Type B pancreatic cell (in vitro differentiated cells): ENCODE results near the gene LIN7B. TPM values are rescaled to one million over a fixed set of nuclear protein-coding genes. Genes with fewer than 3 reads are reported as not detected.
A peak's percentile ranks its signal among the peaks of the same experiment; 100 is the strongest.

Source experiments
- DNase-seq: peaks from one replicate; pipeline ENCODE4 v3.0.0; 2021; ENCODE audit warnings: mixed read lengths; ENCODE audit not compliant: unreplicated experiment; ENCODE audit errors: extremely low spot score
- H3K27ac Mint-ChIP-seq: 2 replicates; pipeline ENCODE4 v1.8.0; 2021; ENCODE audit warnings: mild to moderate bottlenecking, mixed read lengths
- H3K27me3 Mint-ChIP-seq: 2 replicates; pipeline ENCODE4 v1.8.0; 2021; ENCODE audit warnings: mixed read lengths
- H3K36me3 Mint-ChIP-seq: 2 replicates; pipeline ENCODE4 v1.8.0; 2021; ENCODE audit warnings: mixed read lengths
- H3K4me1 Mint-ChIP-seq: one replicate; pipeline ENCODE4 v1.8.0; 2021; ENCODE audit warnings: mixed read lengths; ENCODE audit not compliant: unreplicated experiment
- H3K4me3 Mint-ChIP-seq: 2 replicates; pipeline ENCODE4 v1.8.0; 2021; ENCODE audit warnings: mild to moderate bottlenecking, mixed read lengths
- H3K9me3 Mint-ChIP-seq: 2 replicates; pipeline ENCODE4 v1.8.0; 2021; ENCODE audit warnings: mixed read lengths
- CTCF ChIP-seq: fragments of 200-600 bp; sonication (generic); conservative IDR thresholded peaks from 2 replicates; pipeline ENCODE4 v1.5.0; 2021; ENCODE audit warnings: antibody characterized with exemption, mild to moderate bottlenecking
- long read RNA-seq: library from polyadenylated mRNA; unstranded; transcript quantifications from one replicate; pipeline ENCODE4 v2.0.0, GENCODE V29; 2020
- total RNA-seq: library from RNA; stranded (reverse); gene quantifications from 2 replicates; pipeline ENCODE4 v1.2.1, GENCODE V29; 2021; ENCODE audit warnings: low replicate concordance

Gene LIN7B
- total RNA-seq = 10.6 TPM in 2 replicates
- long read RNA-seq, partial matches to known transcripts = 0 of 3 reads
- long read RNA-seq, other reads (novel, unspliced or antisense) = 1 of 3 reads

GRCh38 chr19:49113762-49114629 is at the start of gene LIN7B:
Gene LIN7B (plus strand): TSS chr19:49114370. CDS start chr19:49114405, 35 bp downstream.
- no peaks in the 10 kb centered on the region for H3K27me3 Mint-ChIP-seq
- H3K4me3 Mint-ChIP-seq = peak within 1 kb of the TSS; percentile 90
- peaks cover 34% of the 10 kb centered on the region for H3K4me1 Mint-ChIP-seq
- no peak for DNase-seq
- H3K27ac Mint-ChIP-seq = peak within 1 kb of the TSS; percentile 86
- H3K9me3 Mint-ChIP-seq = no peaks in the 10 kb centered on the region
- peak; percentile 53 for TF ChIP-seq CTCF
- H3K36me3 Mint-ChIP-seq = peaks cover 3% of the 10 kb centered on the region

GRCh38 chr19:49064768-49065611 is 49.2 kb upstream of the LIN7B start, which contains the start of gene NTF4:
Gene NTF4 (minus strand): TSS chr19:49064818. CDS start chr19:49061997, 2,821 bp downstream.
- no peak for TF ChIP-seq CTCF
- DNase-seq = peak; percentile 78

GRCh38 chr19:49065905-49066512 is 48.2 kb upstream of the LIN7B start:
- Mint-ChIP-seq H3K27ac (no peak overlapping the region), H3K4me3 (peak overlapping the region; percentile 58), H3K9me3 (peaks cover 10% of the 10 kb centered on the region), H3K4me1 (peaks cover 20% of the 10 kb centered on the region), H3K27me3 (peaks cover 48% of the 10 kb centered on the region), H3K36me3 (no peaks in the 10 kb centered on the region)
- DNase-seq = no peak
- TF ChIP-seq CTCF = no peak

More at GRCh38 chr19:49064768-49065611, 49.2 kb upstream of the LIN7B start, which contains the start of gene NTF4:
- H3K36me3 Mint-ChIP-seq = no peaks in the 10 kb centered on the region
- no peak within 1 kb of the TSS for H3K27ac Mint-ChIP-seq
- peaks cover 20% of the 10 kb centered on the region for H3K4me1 Mint-ChIP-seq
- H3K9me3 Mint-ChIP-seq = peaks cover 5% of the 10 kb centered on the region
- H3K4me3 Mint-ChIP-seq = peak within 1 kb of the TSS; percentile 67
- H3K27me3 Mint-ChIP-seq = peaks cover 38% of the 10 kb centered on the region

- peaks cover 20% of the 10 kb centered on the region for H3K4me1 Mint-ChIP-seq
- H3K27ac Mint-ChIP-seq = peak overlapping the region; percentile 4
These were observed 46.6 kb upstream of the LIN7B start for GRCh38 chr19:49067554-49067953.

More at GRCh38 chr19:49067554-49067953, 46.6 kb upstream of the LIN7B start:
- H3K4me3 Mint-ChIP-seq = no peak overlapping the region
- H3K36me3 Mint-ChIP-seq = no peaks in the 10 kb centered on the region
- peaks cover 58% of the 10 kb centered on the region for H3K27me3 Mint-ChIP-seq
- H3K9me3 Mint-ChIP-seq = peaks cover 10% of the 10 kb centered on the region
- no peak for TF ChIP-seq CTCF
- no peak for DNase-seq
